Measurements from ENCODE around the gene NUDT16L1. TPM values are rescaled to one million over a fixed set of nuclear protein-coding genes. Genes with fewer than 3 reads are reported as not detected.
A peak's percentile ranks its signal among the peaks of the same experiment; 100 is the strongest.

Gene NUDT16L1
- total RNA-seq, 1 donor from 2014 or later, result 81.4 TPM

- DNase-seq (ENCODE audit: low read depth), result no peak
Observed at GRCh38 chr16:4682084-4682591, 11.2 kb upstream of the NUDT16L1 start.

GRCh38 chr16:4682616-4683254 is 10.6 kb upstream of the NUDT16L1 start:
- DNase-seq (ENCODE audit: low read depth), result no peak

GRCh38 chr16:4683255-4684057 is 9.9 kb upstream of the NUDT16L1 start:
- DNase-seq (ENCODE audit: low read depth), result no peak

- DNase-seq (ENCODE audit: low read depth), result no peak
Observed at GRCh38 chr16:4684058-4684715, 9.2 kb upstream of the NUDT16L1 start.

- no peak for DNase-seq (ENCODE audit: low read depth)
Observed at GRCh38 chr16:4684763-4685162, 8.6 kb upstream of the NUDT16L1 start.

GRCh38 chr16:4685292-4685691 is 8.1 kb upstream of the NUDT16L1 start:
- DNase-seq (ENCODE audit: low read depth), result no peak

GRCh38 chr16:4685776-4686496 is 7.4 kb upstream of the NUDT16L1 start:
- no peak for DNase-seq (ENCODE audit: low read depth)

GRCh38 chr16:4686497-4687210 is 6.7 kb upstream of the NUDT16L1 start:
- DNase-seq (ENCODE audit: low read depth), result no peak

- no peak for DNase-seq (ENCODE audit: low read depth)
Observed at GRCh38 chr16:4687416-4687815, 5.9 kb upstream of the NUDT16L1 start.

GRCh38 chr16:4687946-4688673 is 5.3 kb upstream of the NUDT16L1 start:
- no peak for DNase-seq (ENCODE audit: low read depth)

- no peak for DNase-seq (ENCODE audit: low read depth)
Observed at GRCh38 chr16:4688674-4689045, 4.7 kb upstream of the NUDT16L1 start.

GRCh38 chr16:4689091-4689671 is 4.2 kb upstream of the NUDT16L1 start:
- DNase-seq (ENCODE audit: low read depth), result no peak

- DNase-seq (ENCODE audit: low read depth), result no peak
Observed at GRCh38 chr16:4689864-4690704, 3.3 kb upstream of the NUDT16L1 start.

- DNase-seq (ENCODE audit: low read depth), result no peak
Observed at GRCh38 chr16:4690946-4691665, 2.3 kb upstream of the NUDT16L1 start.

GRCh38 chr16:4691666-4692412 is 1.5 kb upstream of the NUDT16L1 start:
- peak; percentile 26 for DNase-seq (ENCODE audit: low read depth)

- peak; percentile 64 for DNase-seq (ENCODE audit: low read depth)
Observed at GRCh38 chr16:4692460-4693295, 684 bp upstream of the NUDT16L1 start.
